Osteocyte (in vitro differentiated cells): ENCODE measurements around the gene GUCY2F. TPM values are rescaled to one million over a fixed set of nuclear protein-coding genes. Genes with fewer than 3 reads are reported as not detected.

Source experiments
- DNase-seq: peaks from one replicate; pipeline ENCODE4 v3.0.0; 2021; ENCODE audit warnings: mixed read lengths; ENCODE audit not compliant: unreplicated experiment; ENCODE audit errors: extremely low spot score
- H3K27ac Mint-ChIP-seq: one replicate; pipeline ENCODE4 v1.8.0; 2021; ENCODE audit warnings: mild to moderate bottlenecking, mixed read lengths; ENCODE audit not compliant: unreplicated experiment
- H3K27me3 Mint-ChIP-seq: one replicate; pipeline ENCODE4 v1.8.0; 2021; ENCODE audit warnings: mixed read lengths; ENCODE audit not compliant: unreplicated experiment
- H3K36me3 Mint-ChIP-seq: one replicate; pipeline ENCODE4 v1.8.0; 2021; ENCODE audit warnings: mixed read lengths; ENCODE audit not compliant: unreplicated experiment
- H3K4me1 Mint-ChIP-seq: one replicate; pipeline ENCODE4 v1.8.0; 2021; ENCODE audit warnings: mixed read lengths; ENCODE audit not compliant: unreplicated experiment
- H3K4me3 Mint-ChIP-seq: one replicate; pipeline ENCODE4 v1.8.0; 2021; ENCODE audit warnings: mild to moderate bottlenecking, moderate library complexity, mixed read lengths; ENCODE audit not compliant: unreplicated experiment
- H3K9me3 Mint-ChIP-seq: one replicate; pipeline ENCODE4 v1.8.0; 2021; ENCODE audit warnings: mixed read lengths; ENCODE audit not compliant: unreplicated experiment
- total RNA-seq: library from RNA; stranded (reverse); gene quantifications from 2 replicates; pipeline ENCODE4 v1.2.1, GENCODE V29; 2021
- TF ChIP-seq, protein P1 (sequence below): fragments of 200-600 bp; sonication (generic); IDR thresholded peaks from 2 replicates; pipeline ENCODE4 v1.5.0; 2021; ENCODE audit warnings: antibody characterized with exemption, mild to moderate bottlenecking, moderate library complexity

GUCY2F gene
- total RNA-seq, 1 donor from 2014 or later = not detected

DNA sequence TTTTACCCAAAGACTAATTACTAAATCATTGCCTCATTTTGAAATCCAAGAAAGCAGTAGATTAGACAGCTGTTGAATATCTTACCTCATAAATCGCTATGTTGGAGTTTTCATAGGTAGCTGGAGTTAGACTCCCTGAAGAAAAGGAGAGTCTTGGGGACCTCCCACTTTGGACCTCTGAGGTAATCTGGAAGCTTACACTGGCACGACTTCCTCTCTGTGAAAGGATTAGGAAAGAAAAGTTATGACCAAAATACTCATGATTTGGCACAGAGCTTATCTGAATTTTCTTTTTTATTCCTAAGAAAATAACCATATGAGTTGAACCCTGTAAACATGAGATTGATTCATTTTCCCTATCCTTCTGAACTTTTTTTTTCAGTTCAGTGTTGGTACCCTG is 40.6 kb downstream of the GUCY2F start:
- no peak for DNase-seq
- Mint-ChIP-seq H3K4me1 (no peaks in the 10 kb centered on the region), H3K9me3 (no peaks in the 10 kb centered on the region), H3K4me3 (no peak overlapping the region), H3K27ac (no peak overlapping the region), H3K27me3 (peaks cover 32% of the 10 kb centered on the region), H3K36me3 (no peaks in the 10 kb centered on the region)
- TF ChIP-seq, protein P1, sequence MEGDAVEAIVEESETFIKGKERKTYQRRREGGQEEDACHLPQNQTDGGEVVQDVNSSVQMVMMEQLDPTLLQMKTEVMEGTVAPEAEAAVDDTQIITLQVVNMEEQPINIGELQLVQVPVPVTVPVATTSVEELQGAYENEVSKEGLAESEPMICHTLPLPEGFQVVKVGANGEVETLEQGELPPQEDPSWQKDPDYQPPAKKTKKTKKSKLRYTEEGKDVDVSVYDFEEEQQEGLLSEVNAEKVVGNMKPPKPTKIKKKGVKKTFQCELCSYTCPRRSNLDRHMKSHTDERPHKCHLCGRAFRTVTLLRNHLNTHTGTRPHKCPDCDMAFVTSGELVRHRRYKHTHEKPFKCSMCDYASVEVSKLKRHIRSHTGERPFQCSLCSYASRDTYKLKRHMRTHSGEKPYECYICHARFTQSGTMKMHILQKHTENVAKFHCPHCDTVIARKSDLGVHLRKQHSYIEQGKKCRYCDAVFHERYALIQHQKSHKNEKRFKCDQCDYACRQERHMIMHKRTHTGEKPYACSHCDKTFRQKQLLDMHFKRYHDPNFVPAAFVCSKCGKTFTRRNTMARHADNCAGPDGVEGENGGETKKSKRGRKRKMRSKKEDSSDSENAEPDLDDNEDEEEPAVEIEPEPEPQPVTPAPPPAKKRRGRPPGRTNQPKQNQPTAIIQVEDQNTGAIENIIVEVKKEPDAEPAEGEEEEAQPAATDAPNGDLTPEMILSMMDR = no peak

DNA sequence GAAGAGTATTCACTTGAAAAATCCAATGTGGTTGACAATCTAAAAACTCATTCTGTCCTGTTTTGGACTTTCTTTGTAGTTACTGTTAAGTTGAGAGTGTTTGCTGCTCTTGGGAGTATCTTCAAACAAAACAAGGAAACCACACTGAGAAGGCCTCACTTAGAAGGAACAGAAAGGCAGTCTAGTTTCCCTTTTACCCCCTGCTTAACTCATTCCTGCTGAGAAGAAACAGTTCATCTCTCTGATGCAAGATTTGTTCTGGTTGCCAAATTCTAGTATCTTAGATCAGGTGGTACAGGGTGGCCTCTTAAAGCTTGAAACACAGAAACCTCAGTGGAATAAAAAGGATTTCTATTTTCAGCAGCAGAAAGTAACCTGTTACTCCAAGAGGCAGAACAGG is 41.4 kb downstream of the GUCY2F start:
- no peaks in the 10 kb centered on the region for H3K36me3 Mint-ChIP-seq
- no peak overlapping the region for H3K27ac Mint-ChIP-seq
- no peak for DNase-seq
- TF ChIP-seq, protein P1 = no peak
- H3K27me3 Mint-ChIP-seq = peaks cover 25% of the 10 kb centered on the region
- H3K4me3 Mint-ChIP-seq = no peak overlapping the region
- no peaks in the 10 kb centered on the region for H3K9me3 Mint-ChIP-seq
- no peaks in the 10 kb centered on the region for H3K4me1 Mint-ChIP-seq

DNA sequence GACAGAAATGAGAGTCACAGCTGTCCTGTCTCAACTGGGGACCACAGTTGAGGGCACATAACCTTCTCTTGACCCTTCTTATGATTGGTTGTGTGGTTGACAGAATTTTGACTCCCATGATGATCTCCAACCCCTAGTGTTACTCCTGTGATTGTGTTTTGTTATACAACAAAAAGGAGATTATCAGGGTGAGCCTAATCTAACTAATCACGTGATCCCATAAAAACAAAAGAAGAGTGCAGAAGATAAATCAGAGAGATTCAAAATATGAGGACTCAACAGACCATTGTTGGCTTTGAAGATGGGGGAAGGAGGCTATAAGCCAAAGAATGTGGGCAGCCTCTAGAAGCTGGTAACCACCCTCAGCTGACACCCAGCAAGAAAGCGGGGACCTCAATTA is 72.7 kb downstream of the GUCY2F start:
- H3K27ac Mint-ChIP-seq = no peak overlapping the region
- H3K9me3 Mint-ChIP-seq = no peaks in the 10 kb centered on the region
- no peaks in the 10 kb centered on the region for H3K36me3 Mint-ChIP-seq
- H3K4me1 Mint-ChIP-seq = no peaks in the 10 kb centered on the region
- no peak for DNase-seq
- peaks cover 17% of the 10 kb centered on the region for H3K27me3 Mint-ChIP-seq
- H3K4me3 Mint-ChIP-seq = no peak overlapping the region
- TF ChIP-seq, protein P1 = no peak

GRCh38 chrX:109403922-109404321 is 78.0 kb downstream of the GUCY2F start:
- TF ChIP-seq, protein P1 = no peak
- peaks cover 26% of the 10 kb centered on the region for H3K27me3 Mint-ChIP-seq
- DNase-seq = no peak
- H3K4me1 Mint-ChIP-seq = no peaks in the 10 kb centered on the region
- no peaks in the 10 kb centered on the region for H3K36me3 Mint-ChIP-seq
- H3K4me3 Mint-ChIP-seq = no peak overlapping the region
- H3K9me3 Mint-ChIP-seq = no peaks in the 10 kb centered on the region
- H3K27ac Mint-ChIP-seq = no peak overlapping the region

DNA sequence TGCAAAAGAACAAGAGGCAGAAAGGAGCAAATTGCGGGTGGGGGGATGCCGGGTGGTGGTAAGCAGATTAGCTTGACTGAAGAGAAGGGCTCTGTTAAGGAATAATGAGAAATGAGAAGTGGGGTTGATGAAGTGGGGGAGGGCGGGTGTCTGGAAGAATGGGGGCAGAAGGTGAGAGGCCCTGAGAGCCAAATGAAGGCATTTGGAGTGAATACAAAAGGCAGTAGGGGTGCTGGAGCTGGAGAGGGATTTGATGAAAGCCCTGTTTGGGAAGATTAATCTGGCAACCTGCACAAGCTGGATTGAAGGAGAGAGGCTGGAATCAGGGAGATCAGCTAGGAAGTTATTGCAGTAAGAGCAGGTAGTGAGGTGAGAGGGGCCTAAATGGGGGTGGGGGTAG is 82.1 kb downstream of the GUCY2F start:
- Mint-ChIP-seq H3K27ac (no peak overlapping the region), H3K27me3 (peaks cover 30% of the 10 kb centered on the region), H3K9me3 (no peaks in the 10 kb centered on the region), H3K36me3 (no peaks in the 10 kb centered on the region), H3K4me3 (no peak overlapping the region), H3K4me1 (no peaks in the 10 kb centered on the region)
- no peak for DNase-seq
- TF ChIP-seq, protein P1 = no peak
